CD4-positive, alpha-beta memory T cell (primary cell): ENCODE measurements around the gene ARSJ. TPM values are rescaled to one million over a fixed set of nuclear protein-coding genes. Genes with fewer than 3 reads are reported as not detected.

ENCODE experiments used
- CTCF ChIA-PET: fragments of 350-600 bp; sonication (Branson Sonifier 250); formaldehyde crosslinking; loops from one replicate; lab custom pipeline; 2021; ENCODE audit warnings: inconsistent platforms; ENCODE audit not compliant: partially characterized antibody; lab: Charles Lee
- POLR2A ChIA-PET: fragments of 350-600 bp; sonication (Branson Sonifier 250); formaldehyde crosslinking; loops from one replicate; lab custom pipeline; 2021; ENCODE audit not compliant: partially characterized antibody; lab: Charles Lee
- DNase-seq, 5 donors: peaks; one replicate each; pipeline versions ENCODE4 v3.0.0 to v3.0.0-alpha.2; 2020 to 2022; ENCODE audit warnings: mixed read lengths in 1 of 5
- H3K27ac ChIP-seq: one replicate; pipeline ENCODE4 v1.7.0; 2013; ENCODE audit warnings: low read depth, low read length
- H3K27me3 ChIP-seq: 2 replicates; pipeline ENCODE4 v1.7.0; 2013; ENCODE audit warnings: mild to moderate bottlenecking, low read length, moderate library complexity; ENCODE audit not compliant: insufficient read depth
- H3K36me3 ChIP-seq: 2 replicates; pipeline ENCODE4 v1.7.0; 2013; ENCODE audit warnings: mild to moderate bottlenecking, low read length, moderate library complexity; ENCODE audit not compliant: insufficient read depth
- H3K4me1 ChIP-seq: 2 replicates; pipeline ENCODE4 v1.7.0; 2013; ENCODE audit warnings: mild to moderate bottlenecking, low read length, moderate library complexity; ENCODE audit not compliant: insufficient read depth
- H3K4me3 ChIP-seq, 2 donors: one replicate each; pipeline ENCODE4 v1.7.0; 2013; ENCODE audit warnings: low read length in 2 of 2, mild to moderate bottlenecking in 1 of 2
- H3K9me3 ChIP-seq, 2 donors: one replicate each; pipeline ENCODE4 v1.7.0; 2013; ENCODE audit warnings: low read length in 2 of 2, control low read depth in 1 of 2; ENCODE audit not compliant: control insufficient read depth in 1 of 2
- H3K27ac Mint-ChIP-seq, 7 donors: one replicate each; pipeline ENCODE4 v1.8.0; 2020 to 2021; ENCODE audit warnings: mixed read lengths in 7 of 7, mild to moderate bottlenecking in 6 of 7, inconsistent platforms in 3 of 7, moderate library complexity in 3 of 7
- H3K27me3 Mint-ChIP-seq, 2 donors: one replicate each; pipeline ENCODE4 v1.8.0; 2020 to 2021; ENCODE audit warnings: mixed read lengths in 2 of 2
- H3K36me3 Mint-ChIP-seq, 2 donors: one replicate each; pipeline ENCODE4 v1.8.0; 2020 to 2021; ENCODE audit warnings: mixed read lengths in 2 of 2, inconsistent platforms in 1 of 2, mild to moderate bottlenecking in 1 of 2
- H3K4me1 Mint-ChIP-seq, 4 donors: one replicate each; pipeline ENCODE4 v1.8.0; 2020 to 2021; ENCODE audit warnings: mixed read lengths in 4 of 4, mild to moderate bottlenecking in 1 of 4
- H3K4me3 Mint-ChIP-seq, 8 donors: one replicate each; pipeline ENCODE4 v1.8.0; 2020 to 2021; ENCODE audit warnings: mixed read lengths in 8 of 8, mild to moderate bottlenecking in 7 of 8, moderate library complexity in 6 of 8, inconsistent platforms in 3 of 8
- H3K9me3 Mint-ChIP-seq, 8 donors: one replicate each; pipeline ENCODE4 v1.8.0; 2020 to 2021; ENCODE audit warnings: mixed read lengths in 8 of 8, mild to moderate bottlenecking in 5 of 8, inconsistent platforms in 3 of 8, moderate library complexity in 1 of 8
- intact Hi-C: fragments of 100-400 bp; cut with micrococcal nuclease; formaldehyde crosslinking; loops from one replicate; pipeline ENCODE4 v1.15.1; 2023
- polyA plus RNA-seq, 2 donors: library from polyadenylated mRNA; unstranded; fragments of 300-500 nt; fragmentation: Illumina TruSeq; gene quantifications; one replicate each; pipeline ENCODE4 v1.2.3, GENCODE V29; 2021
- total RNA-seq, 2 experiments: library from RNA; stranded (reverse); gene quantifications; one replicate each; pipeline ENCODE4 v1.2.3, GENCODE V29; 2021

The ARSJ gene
- total and polyA plus RNA-seq, 4 experiments from 2014 or later = 0.15 to 0.17 (median 0.15) TPM; not detected in 1

DNA sequence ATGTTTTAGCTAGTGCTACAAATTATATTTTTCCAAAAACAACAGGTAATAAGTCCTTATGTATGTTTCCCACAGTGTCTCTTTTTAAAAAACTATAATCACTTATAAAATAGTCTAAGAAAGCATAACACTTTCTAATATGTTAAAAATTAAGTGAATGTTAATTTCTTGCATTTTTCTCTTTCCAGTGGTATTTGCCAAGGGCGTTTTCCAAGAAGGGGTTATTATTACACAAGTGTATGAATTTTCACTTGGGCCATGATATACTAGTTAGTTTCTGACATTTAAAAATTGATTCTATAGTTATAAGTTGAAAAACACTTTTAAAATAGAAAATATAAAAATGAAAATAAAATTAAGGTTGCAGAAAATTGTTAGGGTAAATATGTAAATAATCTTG is 74.6 kb downstream of the ARSJ start:
- Mint-ChIP-seq H3K36me3 (no peaks in the 10 kb centered on the region), H3K4me3 (no peak overlapping the region), H3K27me3 (no peaks in the 10 kb centered on the region), H3K9me3 (peaks cover 0 to 4% (median 0%) of the 10 kb centered on the region in 8 donors), H3K4me1 (peaks cover 38 to 69% (median 49%) of the 10 kb centered on the region in 4 donors), H3K27ac (no peak overlapping the region)
- POLR2A ChIA-PET = no interaction called here
- no peak for DNase-seq
- Histone ChIP-seq H3K36me3 (no peaks in the 10 kb centered on the region), H3K4me1 (peaks cover 68% of the 10 kb centered on the region), H3K27ac (no peak overlapping the region), H3K27me3 (no peaks in the 10 kb centered on the region), H3K9me3 (no peaks in the 10 kb centered on the region), H3K4me3 (no peak overlapping the region)
- CTCF ChIA-PET = interaction anchor here (0.7 to 1.5 kb wide), 4 partner anchors 8 to 144 kb away, joined by 4 to 5 read pairs (median 4); no protein-coding TSS in a partner anchor
- intact Hi-C loops = loop anchor here (5.0 kb wide), 3 partner anchors 47 to 223 kb away; no protein-coding TSS in a partner anchor

DNA sequence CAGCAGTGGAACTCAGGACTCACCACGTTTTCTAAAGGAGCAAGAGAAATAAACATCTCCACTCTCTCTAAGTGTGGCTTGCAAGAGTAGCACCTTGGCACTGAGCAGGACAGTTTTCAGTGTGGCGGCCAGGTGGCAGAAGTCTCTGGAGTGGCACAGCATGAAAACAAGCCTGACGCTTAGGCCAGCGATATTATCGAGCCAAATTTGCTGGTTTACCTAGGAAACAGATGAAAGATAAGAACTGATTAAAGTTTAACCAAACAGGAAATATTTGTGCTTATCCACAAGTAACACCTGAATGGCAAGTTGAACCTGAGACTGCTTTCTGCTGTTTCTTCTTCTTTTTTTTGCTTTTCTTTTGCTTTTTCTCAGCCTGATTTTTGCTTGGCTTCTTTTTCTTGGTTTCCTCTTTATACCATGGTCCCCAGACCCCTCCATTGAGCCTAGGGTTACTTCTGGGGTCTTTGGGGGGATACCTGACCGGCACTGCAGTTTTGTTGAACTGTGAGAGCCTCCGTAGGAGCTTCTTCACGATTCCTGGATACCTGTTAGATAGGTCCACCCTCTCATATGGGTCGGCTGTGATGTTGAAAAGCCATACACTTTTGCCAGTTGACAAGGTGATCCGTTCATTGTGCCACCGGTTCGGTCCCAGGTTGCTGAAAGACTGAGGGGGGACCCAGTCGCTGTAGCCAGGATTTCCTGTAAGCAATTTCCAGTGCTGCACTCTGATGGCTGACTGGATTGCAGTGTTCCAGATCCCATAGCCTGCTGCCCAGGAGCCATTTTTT is 77.3 kb downstream of the ARSJ start:
- ChIA-PET POLR2A (interaction anchor here (1.0 to 1.4 kb wide), 2 partner anchors 139 to 142 kb away, joined by 3 read pairs; no protein-coding TSS in a partner anchor), CTCF (interaction anchor here (0.8 to 3.8 kb wide), 5 partner anchors 13 to 355 kb away, joined by 3 to 15 read pairs (median 5); no protein-coding TSS in a partner anchor)
- Histone ChIP-seq H3K4me3 (peak overlapping the region; percentile 19 to 33), H3K4me1 (peaks cover 94% of the 10 kb centered on the region), H3K36me3 (no peaks in the 10 kb centered on the region), H3K27ac (peak overlapping the region; percentile 45), H3K9me3 (no peaks in the 10 kb centered on the region), H3K27me3 (no peaks in the 10 kb centered on the region)
- DNase-seq = peak; percentile 81 to 87 (median 85)
- no peaks in the 10 kb centered on the region for H3K36me3 Mint-ChIP-seq
- intact Hi-C loops = loop anchor here (1.0 to 5.0 kb wide), 4 partner anchors 50 to 169 kb away; no protein-coding TSS in a partner anchor
- H3K27ac Mint-ChIP-seq = peak overlapping the region; percentile 69 to 98 (median 89)
- H3K27me3 Mint-ChIP-seq = no peaks in the 10 kb centered on the region
- H3K4me1 Mint-ChIP-seq = peaks cover 49 to 77% (median 66%) of the 10 kb centered on the region in 4 donors
- peaks cover 0 to 2% (median 0%) of the 10 kb centered on the region in 8 donors for H3K9me3 Mint-ChIP-seq
- H3K4me3 Mint-ChIP-seq = peak overlapping the region; percentile 67 to 89 (median 78)

DNA sequence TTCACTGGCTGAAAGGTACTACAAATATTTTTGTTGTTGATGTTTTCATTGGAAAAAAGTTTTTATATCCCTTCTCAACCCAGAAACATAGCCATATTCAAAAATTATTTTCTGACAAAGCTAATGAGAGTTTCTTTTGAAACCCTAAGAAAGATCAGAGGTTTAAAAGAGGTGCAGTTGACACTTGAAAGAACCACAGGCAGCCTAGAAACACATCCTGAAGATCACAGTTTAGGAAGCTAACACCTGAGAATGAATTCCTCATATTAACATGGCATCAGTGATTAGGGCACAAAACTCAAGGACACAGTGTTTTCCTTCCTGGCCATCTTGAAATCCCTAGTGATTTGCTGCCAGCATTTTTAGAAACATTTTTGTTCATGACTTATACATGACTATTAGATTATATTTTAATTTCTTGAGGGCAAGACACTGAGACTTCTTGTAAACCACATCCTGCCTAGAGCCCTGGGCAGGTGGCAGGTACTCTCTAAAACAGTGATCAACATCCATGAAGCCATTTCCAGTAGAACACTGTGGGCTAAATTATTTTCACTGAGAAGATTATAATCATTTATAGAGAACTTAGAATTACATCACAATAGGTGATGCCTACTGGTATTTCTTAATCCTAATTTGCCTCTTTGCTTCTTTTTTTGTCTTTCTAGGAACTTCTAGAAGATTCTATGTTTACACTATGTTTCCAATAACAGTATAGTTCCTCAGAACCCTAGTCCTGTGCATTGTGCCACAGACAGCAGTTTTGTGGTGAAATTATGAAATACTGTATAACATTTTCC is 80.0 kb downstream of the ARSJ start:
- Histone ChIP-seq H3K36me3 (no peaks in the 10 kb centered on the region), H3K27ac (no peak overlapping the region), H3K27me3 (no peaks in the 10 kb centered on the region), H3K4me1 (peaks cover 74% of the 10 kb centered on the region), H3K4me3 (no peak overlapping the region), H3K9me3 (no peaks in the 10 kb centered on the region)
- Mint-ChIP-seq H3K4me1 (peaks cover 46 to 65% (median 52%) of the 10 kb centered on the region in 4 donors), H3K27ac (peak overlapping the region; percentile 77 to 96 (median 89)), H3K9me3 (peaks cover 0 to 2% (median 0%) of the 10 kb centered on the region in 8 donors), H3K27me3 (no peaks in the 10 kb centered on the region), H3K4me3 (peak overlapping the region in 7 of 8 donors; percentile 37 to 70 (median 48)), H3K36me3 (no peaks in the 10 kb centered on the region)
- ChIA-PET CTCF (interaction anchor here (0.8 to 3.8 kb wide), 4 partner anchors 53 to 352 kb away, joined by 3 to 15 read pairs (median 3); no protein-coding TSS in a partner anchor), POLR2A (interaction anchor here (0.6 to 2.0 kb wide), 6 partner anchors 9 to 263 kb away, joined by 3 to 12 read pairs (median 4); no protein-coding TSS in a partner anchor)
- peak; percentile 63 to 75 (median 69) for DNase-seq
- intact Hi-C loops = loop anchor here (5.0 kb wide), 2 partner anchors 53 to 72 kb away; no protein-coding TSS in a partner anchor

DNA sequence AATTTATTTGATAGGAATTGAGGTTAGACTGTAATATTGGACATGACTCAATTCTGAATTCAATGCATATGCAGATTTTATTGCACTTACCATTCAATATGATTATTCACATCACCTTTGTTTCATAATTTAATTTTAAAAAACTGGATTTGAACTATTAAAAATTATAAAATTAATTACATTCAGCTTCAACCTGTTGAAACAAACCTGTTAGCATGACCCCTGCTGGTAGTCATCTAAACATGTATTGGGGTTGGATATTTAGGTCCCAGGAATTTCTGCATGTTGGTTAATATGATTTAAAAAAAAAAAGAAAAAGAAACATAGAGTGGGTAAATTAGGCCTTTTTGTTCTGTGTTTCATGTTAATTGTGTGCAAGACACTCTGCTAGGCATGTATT is 85.9 kb downstream of the ARSJ start:
- Mint-ChIP-seq H3K27ac (no peak overlapping the region), H3K27me3 (no peaks in the 10 kb centered on the region), H3K9me3 (peaks cover 0 to 8% (median 0%) of the 10 kb centered on the region in 8 donors), H3K4me3 (no peak overlapping the region), H3K4me1 (peaks cover 15 to 30% (median 16%) of the 10 kb centered on the region in 4 donors), H3K36me3 (no peaks in the 10 kb centered on the region)
- Histone ChIP-seq H3K27me3 (no peaks in the 10 kb centered on the region), H3K36me3 (no peaks in the 10 kb centered on the region), H3K9me3 (no peaks in the 10 kb centered on the region), H3K4me3 (no peak overlapping the region), H3K27ac (no peak overlapping the region), H3K4me1 (peaks cover 15% of the 10 kb centered on the region)
- ChIA-PET CTCF (interaction anchor here (1.1 to 1.4 kb wide), 2 partner anchors 20 to 498 kb away, joined by 3 to 4 read pairs; no protein-coding TSS in a partner anchor), POLR2A (no interaction called here)
- intact Hi-C loops = no loop called here
- no peak for DNase-seq

DNA sequence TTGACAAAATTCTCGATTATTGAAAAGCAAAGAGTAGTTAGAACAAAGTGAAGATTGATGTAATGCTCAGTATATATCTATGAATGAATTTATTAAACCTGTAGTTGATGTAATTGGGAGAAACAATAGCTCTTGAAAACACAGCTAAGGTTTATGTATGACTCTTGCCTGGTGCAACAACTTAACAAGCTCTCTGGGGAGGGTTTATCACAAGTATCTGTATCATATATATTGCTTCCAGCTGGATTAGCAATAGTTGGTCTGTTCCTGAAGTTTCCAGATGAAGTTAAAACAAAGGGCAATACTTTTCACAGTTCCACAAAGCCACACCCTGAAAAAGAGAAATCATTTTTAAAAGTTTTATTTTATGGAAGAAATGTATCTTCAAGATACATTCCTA is 91.4 kb downstream of the ARSJ start:
- Mint-ChIP-seq H3K4me1 (peaks cover 7 to 12% (median 10%) of the 10 kb centered on the region in 4 donors), H3K27ac (no peak overlapping the region), H3K4me3 (no peak overlapping the region), H3K9me3 (peaks cover 0 to 8% (median 1%) of the 10 kb centered on the region in 8 donors), H3K27me3 (no peaks in the 10 kb centered on the region), H3K36me3 (no peaks in the 10 kb centered on the region)
- H3K9me3 ChIP-seq = no peaks in the 10 kb centered on the region
- ChIA-PET CTCF (interaction anchor here (1.2 to 1.6 kb wide), 2 partner anchors 13 to 14 kb away, joined by 3 to 5 read pairs; no protein-coding TSS in a partner anchor), POLR2A (no interaction called here)
- DNase-seq = no peak
- H3K4me3 ChIP-seq = no peak overlapping the region
- no peaks in the 10 kb centered on the region for H3K27me3 ChIP-seq
- intact Hi-C loops = no loop called here
- no peak overlapping the region for H3K27ac ChIP-seq
- H3K36me3 ChIP-seq = no peaks in the 10 kb centered on the region
- H3K4me1 ChIP-seq = no peaks in the 10 kb centered on the region

DNA sequence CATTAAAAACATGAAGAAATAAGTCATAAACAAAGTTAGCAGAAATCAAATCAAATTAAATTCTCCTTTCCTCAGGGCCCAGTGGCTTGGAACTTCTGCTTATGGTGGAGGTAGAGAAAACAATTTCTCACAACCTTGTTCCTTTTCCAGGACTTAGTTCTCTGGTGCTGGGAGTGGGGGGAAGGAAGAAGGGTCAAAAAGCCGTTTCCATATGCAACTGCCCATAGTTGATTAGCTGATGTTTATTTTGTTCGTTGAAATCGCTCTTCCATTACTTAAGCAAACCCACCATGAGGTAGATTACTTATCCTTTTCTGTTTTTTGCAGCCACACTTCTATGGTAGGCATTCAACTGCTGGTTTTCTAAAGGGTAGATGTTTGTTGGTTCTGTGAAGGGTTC is 94.2 kb downstream of the ARSJ start:
- no peak overlapping the region for H3K4me3 ChIP-seq
- intact Hi-C loops = no loop called here
- H3K27me3 Mint-ChIP-seq = no peaks in the 10 kb centered on the region
- ChIA-PET POLR2A (interaction anchor here (1.5 kb wide), 1 partner anchor 14 kb away, joined by 7 read pairs; no protein-coding TSS in a partner anchor), CTCF (interaction anchor here (1.5 kb wide), 1 partner anchor 66 kb away, joined by 3 read pairs; no protein-coding TSS in a partner anchor)
- no peak overlapping the region for H3K27ac Mint-ChIP-seq
- no peak for DNase-seq
- no peaks in the 10 kb centered on the region for H3K36me3 Mint-ChIP-seq
- no peaks in the 10 kb centered on the region for H3K27me3 ChIP-seq
- H3K27ac ChIP-seq = no peak overlapping the region
- no peaks in the 10 kb centered on the region for H3K4me1 ChIP-seq
- peaks cover 0 to 8% (median 1%) of the 10 kb centered on the region in 8 donors for H3K9me3 Mint-ChIP-seq
- no peak overlapping the region for H3K4me3 Mint-ChIP-seq
- H3K9me3 ChIP-seq = no peaks in the 10 kb centered on the region
- no peaks in the 10 kb centered on the region for H3K36me3 ChIP-seq
- H3K4me1 Mint-ChIP-seq = peaks cover 0 to 6% (median 4%) of the 10 kb centered on the region in 4 donors
